NOMO-1 (cell line): ENCODE measurements around the gene COL4A3.

Source experiments
- DNase-seq, 2 experiments: peaks; one replicate each; lab custom pipeline; 2025; ENCODE audit not compliant: unreplicated experiment in 2 of 2; lab: John Stamatoyannopoulos, UW

The COL4A3 gene

DNA sequence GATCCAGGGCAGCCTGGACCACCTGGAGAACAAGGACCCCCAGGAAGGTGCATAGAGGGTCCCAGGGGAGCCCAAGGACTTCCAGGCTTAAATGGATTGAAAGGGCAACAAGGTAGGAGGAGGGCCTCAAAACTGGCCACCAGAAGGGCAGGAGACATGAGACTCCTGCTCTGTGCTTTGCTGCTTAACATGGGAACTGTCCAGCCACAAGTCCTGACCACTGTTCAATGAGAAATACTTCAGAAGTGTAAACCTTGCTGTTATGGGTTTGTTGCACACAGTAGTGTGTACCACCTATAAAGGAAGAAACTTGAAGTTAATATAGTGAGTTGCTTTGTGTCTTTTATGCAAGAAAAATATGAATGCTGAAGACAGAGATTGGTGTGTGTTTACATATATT, 116.5 kb downstream of the COL4A3 start:
- DNase-seq: no peak

DNA sequence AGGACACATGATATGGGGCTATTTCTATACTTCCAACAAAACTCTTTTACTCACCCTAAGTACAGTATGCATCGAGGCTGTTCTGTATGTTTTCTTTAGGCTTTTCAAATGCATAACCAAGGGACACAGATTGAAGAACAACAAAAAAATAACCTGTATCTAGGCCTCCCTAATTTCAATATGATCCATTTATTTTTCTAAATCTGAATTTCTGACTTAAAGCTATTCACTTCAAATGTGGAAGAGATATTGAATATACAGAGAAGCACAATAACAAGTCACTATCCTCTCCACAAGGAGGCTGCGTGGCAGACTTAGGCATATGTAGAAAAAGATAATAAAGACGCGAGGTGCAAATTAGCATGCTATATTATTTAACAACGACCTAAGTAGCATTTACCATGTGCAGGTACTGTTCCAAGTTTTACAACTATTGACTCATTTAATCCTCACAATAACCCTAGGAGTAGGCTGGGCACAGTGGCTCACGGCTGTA, 121.4 kb downstream of the COL4A3 start:
- no peak for DNase-seq

DNA sequence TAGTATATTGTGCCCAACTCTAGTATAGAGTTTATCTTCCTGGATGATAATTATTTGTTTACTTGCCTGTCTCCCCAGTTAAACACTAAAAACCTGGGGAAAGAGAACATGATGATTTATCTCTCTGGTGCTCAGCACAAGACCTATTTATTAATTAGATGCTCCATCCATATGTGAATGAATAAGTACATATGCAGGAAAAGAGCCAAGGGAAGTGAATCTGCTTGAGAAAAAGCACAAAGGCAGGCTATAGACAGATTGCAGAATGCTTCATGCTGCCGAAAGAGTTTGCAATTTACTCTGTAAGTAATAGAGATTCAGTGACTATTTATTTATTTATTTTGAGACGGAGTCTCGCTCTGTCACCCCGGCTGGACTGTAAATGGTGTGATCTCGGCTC, 123.3 kb downstream of the COL4A3 start:
- DNase-seq: no peak

DNA sequence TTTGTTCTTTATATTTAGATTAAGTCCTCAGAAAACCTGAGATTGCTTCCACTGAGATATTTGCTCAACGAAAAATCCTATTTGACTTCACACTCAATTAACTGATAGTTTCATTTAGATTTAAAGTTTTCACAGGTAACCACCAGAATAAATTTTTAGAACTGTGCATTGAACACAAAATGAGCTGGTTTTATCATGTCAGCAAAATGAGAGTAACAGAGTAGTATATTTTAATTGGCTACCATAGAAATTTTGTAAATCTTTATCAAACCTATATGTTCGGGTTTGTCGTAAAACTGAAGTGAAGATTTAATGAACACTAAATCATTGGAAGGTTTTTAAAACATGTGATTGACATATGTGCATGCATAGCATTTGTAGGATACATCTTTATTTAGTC, 127.9 kb downstream of the COL4A3 start:
- DNase-seq: no peak

DNA sequence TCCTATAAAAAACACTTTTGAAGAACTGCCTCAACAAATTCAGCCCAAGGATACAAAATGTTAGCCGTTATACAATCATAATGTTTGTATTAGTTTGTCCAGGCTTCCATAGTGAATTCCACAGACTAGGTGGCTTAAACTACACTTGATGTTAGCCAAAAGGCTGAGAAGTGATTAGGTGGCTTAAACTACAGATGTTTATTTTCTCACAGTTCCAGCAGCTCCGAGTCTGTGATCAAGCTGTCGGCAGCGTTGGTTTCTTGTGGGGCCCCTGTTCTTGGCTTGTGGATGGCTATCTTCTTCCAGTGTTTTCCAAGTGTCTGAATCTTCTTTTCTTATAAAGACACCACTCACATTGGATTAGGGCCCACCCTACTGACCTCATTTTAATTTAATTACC, 129.1 kb downstream of the COL4A3 start:
- no peak for DNase-seq

DNA sequence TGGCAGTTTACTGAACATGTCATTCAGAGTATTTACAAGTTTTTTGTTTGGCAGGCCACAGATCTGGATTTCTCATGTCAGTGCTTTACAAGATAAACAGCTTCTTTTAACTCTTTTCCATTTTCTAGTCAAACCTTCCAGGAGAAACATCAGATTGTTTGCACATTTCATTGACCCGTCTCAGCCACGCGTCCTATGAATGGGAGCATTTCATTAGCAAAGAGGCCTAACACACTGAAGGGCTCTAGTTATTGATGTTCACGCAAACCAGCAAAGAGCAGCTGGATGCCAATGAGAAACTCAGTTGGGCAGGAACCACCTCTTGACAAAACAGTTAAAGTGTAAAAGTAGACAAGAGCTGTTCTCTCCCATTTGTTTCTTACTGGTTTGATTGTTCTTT, 131.4 kb downstream of the COL4A3 start:
- no peak for DNase-seq

DNA sequence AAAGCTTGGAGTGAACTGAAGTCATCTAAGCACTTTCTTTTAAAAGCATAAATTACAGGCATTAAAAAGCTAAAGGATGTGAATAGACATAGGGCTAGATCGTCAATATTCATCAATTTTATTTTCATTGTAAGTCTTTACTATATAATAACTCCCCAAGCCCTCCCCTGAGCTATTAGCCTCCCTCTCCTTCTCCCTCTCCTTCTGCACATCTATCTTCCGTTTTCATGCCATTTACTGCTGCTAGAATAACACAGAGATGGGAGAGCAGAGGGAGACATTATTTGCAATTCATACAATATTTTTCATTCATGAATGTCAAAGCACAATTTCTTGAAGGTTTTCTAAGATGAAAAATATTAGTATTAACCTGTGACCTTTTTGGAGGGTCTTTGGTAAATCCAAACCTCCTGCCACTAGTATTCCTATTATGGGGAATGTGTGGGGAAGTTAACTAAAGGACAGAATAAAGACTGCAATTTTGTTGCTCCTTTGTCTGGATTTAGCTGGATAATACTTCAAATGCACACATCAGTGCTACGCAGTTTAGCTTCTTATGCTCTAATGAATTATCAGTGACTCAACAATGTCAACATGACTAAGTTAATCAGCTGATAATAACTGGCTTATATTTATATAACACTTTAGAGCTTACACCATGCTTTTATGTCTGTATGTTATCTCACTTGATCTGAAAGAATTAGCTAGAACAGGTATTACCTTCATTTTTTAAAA, 132.4 kb downstream of the COL4A3 start:
- no peak for DNase-seq

DNA sequence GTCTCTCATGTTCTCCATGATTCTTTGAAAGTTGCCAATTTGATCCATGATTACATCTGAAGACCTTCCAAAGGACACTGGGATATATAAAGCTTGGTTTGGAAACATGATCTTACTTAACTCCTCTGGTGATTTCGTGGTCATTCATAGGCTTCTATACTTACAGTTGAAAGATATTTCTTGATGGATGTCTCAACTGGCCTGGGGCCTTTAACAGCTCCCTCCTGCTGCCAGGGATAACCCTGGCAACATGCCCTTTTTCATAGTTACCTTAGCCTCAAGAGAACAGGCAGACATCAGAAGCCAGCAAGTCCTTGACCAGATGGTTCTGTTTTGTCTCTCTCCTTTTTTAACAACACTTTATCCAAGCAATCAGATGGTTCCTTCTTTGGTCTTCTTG, 137.1 kb downstream of the COL4A3 start:
- no peak for DNase-seq

DNA sequence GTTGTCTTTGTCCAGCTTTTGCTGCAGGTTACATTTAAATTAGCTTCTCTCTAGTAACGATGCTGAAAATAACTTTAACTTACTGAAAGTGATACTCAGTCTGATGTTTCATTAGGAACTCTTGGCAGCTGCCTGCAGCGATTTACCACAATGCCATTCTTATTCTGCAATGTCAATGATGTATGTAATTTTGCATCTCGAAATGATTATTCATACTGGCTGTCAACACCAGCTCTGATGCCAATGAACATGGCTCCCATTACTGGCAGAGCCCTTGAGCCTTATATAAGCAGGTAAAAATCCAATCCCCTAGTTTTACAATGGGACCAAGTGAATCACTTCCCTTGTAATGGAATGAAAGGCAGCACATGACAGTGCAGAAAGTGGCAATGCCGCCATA, 144.4 kb downstream of the COL4A3 start:
- no peak for DNase-seq

DNA sequence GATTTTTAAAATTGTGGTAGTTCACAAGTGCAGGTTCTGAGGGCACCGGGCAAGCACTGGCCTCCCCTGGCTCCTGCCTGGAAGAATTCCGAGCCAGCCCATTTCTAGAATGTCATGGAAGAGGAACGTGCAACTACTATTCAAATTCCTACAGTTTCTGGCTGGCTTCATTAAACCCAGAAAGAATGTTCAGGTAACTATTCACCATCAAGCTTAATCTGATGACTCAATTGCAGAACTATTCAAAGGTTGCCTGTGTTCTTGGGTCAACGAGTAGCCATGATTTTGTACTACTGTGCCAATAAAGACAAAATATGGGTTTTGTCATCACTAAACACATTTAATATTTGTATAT, 146.3 kb downstream of the COL4A3 start:
- DNase-seq: no peak

DNA sequence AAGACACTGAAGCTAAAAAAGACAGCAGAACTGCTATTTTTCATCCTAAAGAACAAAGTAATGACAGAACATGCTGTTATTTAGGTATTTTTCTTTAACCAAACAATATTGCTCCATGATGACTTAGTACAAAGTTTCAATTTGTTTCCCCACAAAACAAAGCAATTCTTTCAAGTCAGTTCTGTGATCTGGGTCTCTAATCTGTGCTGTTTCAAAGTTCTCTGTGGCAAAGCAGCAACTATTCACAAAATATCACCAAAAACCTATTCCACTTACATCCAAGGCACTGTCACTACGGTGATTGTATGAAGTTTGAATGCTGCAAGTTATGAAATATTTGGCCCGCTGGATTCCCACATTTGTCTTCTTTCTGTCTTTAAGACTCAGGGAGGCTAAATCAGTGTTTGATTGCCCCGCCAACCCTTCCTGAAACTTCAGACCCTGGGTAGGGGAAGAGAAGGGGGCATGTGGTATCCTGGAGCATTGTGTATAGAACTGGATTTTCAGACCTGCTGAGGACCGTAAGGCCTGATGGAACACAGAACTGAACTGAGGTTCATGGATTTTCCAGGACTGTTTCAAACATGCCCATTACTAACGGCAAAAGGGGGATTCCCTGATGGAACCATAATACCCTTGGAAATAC, 147.6 kb downstream of the COL4A3 start:
- DNase-seq: no peak

DNA sequence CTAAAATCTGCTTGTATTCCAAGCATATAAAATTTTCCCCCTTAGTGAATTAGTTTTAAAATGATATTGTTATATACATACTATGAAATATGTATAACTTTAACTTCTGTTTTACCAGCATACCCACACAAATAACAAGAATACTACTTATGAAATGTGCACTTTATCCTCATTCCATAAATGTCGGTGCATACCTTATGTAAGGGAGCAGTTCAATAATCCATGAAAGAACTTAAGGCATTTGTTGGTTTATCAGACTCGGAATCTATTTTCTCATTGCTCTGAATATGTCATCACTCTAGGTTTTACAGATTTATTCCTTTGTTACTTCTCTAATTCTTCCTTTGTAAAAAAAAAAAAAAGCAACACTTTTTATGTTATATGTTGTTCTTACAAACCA, 148.2 kb downstream of the COL4A3 start:
- no peak for DNase-seq

DNA sequence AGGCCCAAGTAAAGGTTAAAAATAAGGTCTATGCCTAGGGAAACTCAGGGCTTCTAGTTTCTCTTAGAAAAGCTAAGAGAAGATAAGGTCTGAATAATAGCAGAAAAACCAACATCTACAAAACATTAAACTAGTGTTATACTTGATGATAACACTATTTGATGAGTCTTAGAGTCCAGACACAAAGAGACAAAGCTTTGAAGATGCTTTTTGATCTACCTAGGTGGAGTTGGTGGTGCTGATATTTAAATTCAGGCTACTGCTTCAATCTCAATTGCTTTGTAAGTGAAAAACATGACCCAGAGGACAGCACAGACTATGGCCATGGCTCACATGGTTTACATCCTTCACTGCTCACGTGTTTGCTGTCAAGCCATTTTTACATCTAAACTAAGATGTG, 148.9 kb downstream of the COL4A3 start:
- DNase-seq: no peak

DNA sequence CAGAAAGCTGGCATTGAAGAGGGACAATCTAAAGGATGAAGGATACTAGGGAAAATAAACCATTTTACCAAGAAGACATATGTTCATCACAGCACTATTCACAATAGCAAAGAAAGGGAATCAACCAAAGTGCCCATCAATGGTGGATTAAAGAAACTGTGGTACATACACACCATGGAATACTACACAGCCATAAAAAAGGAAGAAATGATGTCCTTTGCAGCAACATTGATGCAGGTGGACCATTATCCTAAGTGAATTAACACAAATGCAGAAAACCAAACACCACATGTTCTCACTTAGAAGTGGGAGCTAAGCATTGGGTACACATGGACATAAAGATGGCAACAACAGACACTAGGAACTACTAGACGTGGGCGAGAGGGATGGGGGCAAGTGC, 153.4 kb downstream of the COL4A3 start:
- no peak for DNase-seq

DNA sequence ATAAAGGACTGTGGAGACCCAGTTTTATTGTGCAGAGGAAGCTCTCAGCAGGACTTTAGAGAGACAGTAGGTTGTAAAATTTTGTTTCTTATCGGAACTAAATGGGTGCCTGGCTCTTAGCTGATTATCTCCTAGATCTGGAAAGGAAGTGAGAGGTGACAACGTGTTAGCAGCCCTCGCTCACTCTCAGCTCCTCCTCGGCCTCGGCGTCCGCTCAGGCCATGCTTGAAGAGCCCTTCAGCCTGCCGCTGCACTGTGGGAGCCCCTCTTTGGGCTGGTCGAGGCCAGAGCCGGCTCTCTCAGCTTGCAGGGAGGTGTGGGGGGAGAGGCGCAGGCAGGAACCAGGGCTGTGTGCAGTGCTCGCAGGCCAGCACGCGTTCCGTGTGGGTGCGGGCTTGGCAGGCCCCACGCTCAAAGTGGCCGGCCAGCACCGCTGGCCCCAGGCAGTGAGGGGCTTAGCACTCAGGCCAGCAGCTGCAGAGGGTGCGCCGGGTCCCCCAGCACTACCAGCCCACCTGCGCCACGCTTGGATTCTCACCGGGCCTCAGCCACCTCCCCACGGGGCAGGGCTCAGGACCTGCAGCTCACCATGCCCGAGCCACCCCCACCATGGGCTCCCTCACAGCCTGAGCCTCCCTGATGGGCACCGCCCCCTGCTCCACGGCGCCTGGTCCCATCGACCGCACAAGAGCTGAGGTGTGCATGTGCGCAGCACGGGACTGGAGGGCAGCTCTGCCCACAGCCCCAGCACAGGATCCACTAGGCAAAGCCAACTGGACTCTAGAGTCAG, 156.1 kb downstream of the COL4A3 start:
- no peak for DNase-seq

DNA sequence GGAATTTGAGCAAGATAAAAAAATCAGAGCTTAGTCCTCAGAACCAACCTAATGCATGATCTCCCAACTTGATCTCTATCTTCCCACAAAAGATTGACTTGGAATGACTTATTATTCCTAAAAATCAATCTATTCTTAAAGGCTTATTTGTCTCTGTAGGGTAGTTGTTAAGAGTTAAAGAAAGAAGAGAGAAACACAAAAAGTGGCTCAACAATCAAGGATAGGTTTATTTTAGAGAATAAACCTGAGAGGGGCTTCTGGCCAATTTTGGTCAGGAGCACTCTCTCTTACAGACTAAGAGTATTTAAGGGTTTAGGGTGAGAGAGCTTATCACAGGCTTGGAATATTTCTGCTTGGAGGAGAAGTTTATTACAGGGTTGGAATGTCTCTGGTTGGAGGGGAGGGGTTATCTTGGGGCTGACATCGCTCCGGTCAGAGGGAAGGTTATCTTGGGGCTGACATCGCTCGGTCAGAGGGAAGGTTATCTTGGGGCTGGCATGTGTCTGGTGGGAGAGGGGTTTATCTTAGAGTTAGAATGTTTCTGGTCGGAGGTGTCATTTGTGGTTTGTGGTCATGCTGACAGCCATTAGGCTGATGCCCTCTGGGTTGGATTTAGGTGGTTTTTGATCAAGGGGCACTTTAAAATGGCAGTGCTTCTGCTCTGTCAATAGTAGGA, 158.2 kb downstream of the COL4A3 start:
- no peak for DNase-seq

DNA sequence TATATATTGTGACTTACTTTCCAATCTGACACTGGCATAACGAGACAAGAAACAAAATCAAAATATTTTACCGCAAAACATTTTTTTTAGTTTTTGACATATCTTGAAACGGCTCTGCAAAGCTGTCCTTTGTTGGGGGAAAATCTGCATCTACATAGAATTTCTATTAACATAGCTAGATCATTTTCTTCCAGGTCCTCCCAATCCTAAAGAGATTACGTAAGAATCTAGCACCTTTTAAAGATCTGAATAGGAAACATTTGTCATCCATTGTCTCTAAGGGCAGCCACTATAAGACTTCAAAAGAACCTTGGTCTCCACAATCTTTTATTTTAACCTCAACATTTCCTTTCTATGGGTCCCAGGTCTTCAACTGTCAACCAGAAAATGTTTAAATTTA, 159.4 kb downstream of the COL4A3 start:
- no peak for DNase-seq

DNA sequence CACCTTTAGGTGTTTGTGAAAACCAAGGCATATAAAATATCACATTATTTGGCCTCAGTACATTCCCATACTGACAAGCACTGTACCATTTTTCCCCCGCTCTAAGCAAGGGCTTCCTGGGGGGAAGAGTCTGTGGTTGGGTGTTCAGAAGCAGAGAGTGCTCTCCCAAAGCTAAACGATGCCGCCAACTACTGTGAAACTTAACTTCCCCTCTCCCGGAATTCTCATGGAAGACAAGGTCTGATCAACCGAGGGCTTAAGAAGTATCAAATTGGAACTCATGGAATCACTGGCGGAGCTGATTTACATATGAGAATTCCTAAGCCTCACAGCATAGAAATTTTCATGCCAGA, 160.2 kb downstream of the COL4A3 start:
- peak in 1 of 2 experiments; percentile 29 for DNase-seq

DNA sequence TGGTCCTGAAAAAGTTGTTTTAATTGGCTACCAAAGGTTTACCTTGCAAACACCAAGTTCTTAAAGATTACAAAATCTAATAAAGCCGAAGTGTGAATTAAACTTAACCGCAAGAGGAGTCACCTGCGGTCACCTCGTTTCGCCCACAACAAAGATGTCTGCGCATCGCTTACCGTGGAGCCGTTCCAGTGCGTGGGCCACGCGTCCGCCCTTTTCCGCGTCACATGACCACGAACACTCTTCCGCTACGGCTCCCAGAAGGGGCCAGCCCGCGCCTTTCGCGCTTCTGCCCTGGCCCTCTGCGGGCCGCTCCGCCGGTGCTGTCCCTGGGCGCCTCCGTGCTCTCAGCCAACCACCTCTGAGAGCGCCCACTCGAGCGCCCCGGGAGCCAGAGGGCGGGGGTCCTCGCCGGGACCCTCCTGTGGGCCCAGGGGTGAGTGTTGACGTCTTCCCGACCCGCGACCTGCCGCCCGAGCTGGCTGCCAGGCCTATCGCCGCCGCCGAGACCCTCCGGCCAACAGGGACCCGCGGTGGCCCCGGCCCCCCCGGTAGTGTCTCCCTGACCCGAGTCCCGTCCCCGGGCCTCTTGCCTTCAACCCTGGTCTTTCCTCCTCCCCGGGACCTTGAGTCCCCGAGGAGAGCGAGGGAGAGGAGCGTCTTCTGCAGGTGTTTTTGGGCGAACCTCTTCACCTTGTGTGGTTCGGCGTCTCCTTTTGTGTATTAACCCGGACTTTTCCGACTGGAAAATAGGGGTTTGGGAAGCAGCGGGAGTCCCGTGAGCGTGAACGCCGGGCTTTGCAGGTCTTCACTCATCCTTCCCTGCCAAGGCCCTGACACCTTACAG, 160.8 kb downstream of the COL4A3 start, which contains the start of gene MFF:
Gene MFF, plus strand, starts transcription at position 257 of the 844 bp plus-strand sequence. CDS start 5,415 bp downstream, outside the sequence.
- DNase-seq: peak; percentile 94 to 95

DNA sequence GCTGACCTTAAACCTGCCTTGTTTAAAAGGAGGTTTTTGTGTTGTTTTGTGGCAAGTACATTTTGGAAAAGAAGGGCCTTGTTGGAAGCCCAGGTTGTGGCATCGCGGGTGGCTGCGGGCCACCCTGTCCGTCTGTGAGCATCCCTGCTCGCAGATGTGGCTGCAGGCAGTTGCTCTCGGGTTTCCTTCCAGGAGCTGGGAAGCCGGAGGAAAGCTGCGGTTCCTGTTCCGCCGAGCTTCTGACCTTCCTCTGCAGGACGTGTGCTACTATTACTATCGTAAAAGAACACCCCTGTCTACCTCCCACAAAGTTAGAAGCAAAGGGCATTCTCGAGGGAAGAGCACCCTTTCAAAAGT, 161.4 kb downstream of the COL4A3 start:
- no peak for DNase-seq
